Measurements from ENCODE around the gene ADH7.

Gene ADH7

GRCh38 chr4:99471896-99472295 lies 36.8 kb upstream of the ADH7 start:
- H4K20me1 ChIP-seq (ENCODE audit: insufficient read depth, low read length, poor library complexity, severe bottlenecking), result no peaks in the 10 kb centered on the region
- H3K36me3 ChIP-seq (ENCODE audit: insufficient read depth, low read length), result no peaks in the 10 kb centered on the region
- H3K9ac ChIP-seq (ENCODE audit: low read depth, low read length, poor library complexity, severe bottlenecking), result no peak overlapping the region
- no peak overlapping the region for H3K4me3 ChIP-seq (ENCODE audit: low read length, poor library complexity, severe bottlenecking)
- H3F3A ChIP-seq (ENCODE audit: low read depth), result no peaks in the 10 kb centered on the region
- TF ChIP-seq, protein P1, sequence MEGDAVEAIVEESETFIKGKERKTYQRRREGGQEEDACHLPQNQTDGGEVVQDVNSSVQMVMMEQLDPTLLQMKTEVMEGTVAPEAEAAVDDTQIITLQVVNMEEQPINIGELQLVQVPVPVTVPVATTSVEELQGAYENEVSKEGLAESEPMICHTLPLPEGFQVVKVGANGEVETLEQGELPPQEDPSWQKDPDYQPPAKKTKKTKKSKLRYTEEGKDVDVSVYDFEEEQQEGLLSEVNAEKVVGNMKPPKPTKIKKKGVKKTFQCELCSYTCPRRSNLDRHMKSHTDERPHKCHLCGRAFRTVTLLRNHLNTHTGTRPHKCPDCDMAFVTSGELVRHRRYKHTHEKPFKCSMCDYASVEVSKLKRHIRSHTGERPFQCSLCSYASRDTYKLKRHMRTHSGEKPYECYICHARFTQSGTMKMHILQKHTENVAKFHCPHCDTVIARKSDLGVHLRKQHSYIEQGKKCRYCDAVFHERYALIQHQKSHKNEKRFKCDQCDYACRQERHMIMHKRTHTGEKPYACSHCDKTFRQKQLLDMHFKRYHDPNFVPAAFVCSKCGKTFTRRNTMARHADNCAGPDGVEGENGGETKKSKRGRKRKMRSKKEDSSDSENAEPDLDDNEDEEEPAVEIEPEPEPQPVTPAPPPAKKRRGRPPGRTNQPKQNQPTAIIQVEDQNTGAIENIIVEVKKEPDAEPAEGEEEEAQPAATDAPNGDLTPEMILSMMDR (conservative IDR thresholded peaks at IDR 0.05; ENCODE audit: low read length), result no peak
- TF ChIP-seq EZH2phosphoT487 (IDR thresholded peaks at IDR 0.05; ENCODE audit: borderline replicate concordance), result no peak
- H3K4me1 ChIP-seq (ENCODE audit: insufficient read depth, low read length, poor library complexity, severe bottlenecking), result no peaks in the 10 kb centered on the region
- no peaks in the 10 kb centered on the region for H3K79me2 ChIP-seq (ENCODE audit: insufficient read depth, low read length)
- no peaks in the 10 kb centered on the region for H3K9me2 ChIP-seq (replicated peaks; ENCODE audit: low read depth, low read length)
- H3K4me2 ChIP-seq (ENCODE audit: low read depth, low read length, poor library complexity, severe bottlenecking), result no peak overlapping the region
- no peak overlapping the region for H2AFZ ChIP-seq (ENCODE audit: low read length)
- H3K9me3 ChIP-seq (ENCODE audit: insufficient read depth, low read depth, low read length), result no peaks in the 10 kb centered on the region
- no peaks in the 10 kb centered on the region for H3K27me3 ChIP-seq (ENCODE audit: insufficient read depth, low read length, poor library complexity, severe bottlenecking)

- Histone ChIP-seq H2AFZ (ENCODE audit: low read length) (no peak overlapping the region), H3F3A (ENCODE audit: low read depth) (no peaks in the 10 kb centered on the region), H3K79me2 (ENCODE audit: insufficient read depth, low read length) (no peaks in the 10 kb centered on the region), H3K27me3 (ENCODE audit: insufficient read depth, low read length, poor library complexity, severe bottlenecking) (no peaks in the 10 kb centered on the region), H3K9me2 (replicated peaks; ENCODE audit: low read depth, low read length) (no peaks in the 10 kb centered on the region), H3K4me3 (ENCODE audit: low read length, poor library complexity, severe bottlenecking) (no peak overlapping the region), H3K9me3 (ENCODE audit: insufficient read depth, low read depth, low read length) (no peaks in the 10 kb centered on the region), H3K4me1 (ENCODE audit: insufficient read depth, low read length, poor library complexity, severe bottlenecking) (no peaks in the 10 kb centered on the region), H3K9ac (ENCODE audit: low read depth, low read length, poor library complexity, severe bottlenecking) (no peak overlapping the region), H3K4me2 (ENCODE audit: low read depth, low read length, poor library complexity, severe bottlenecking) (no peak overlapping the region), H4K20me1 (ENCODE audit: insufficient read depth, low read length, poor library complexity, severe bottlenecking) (no peaks in the 10 kb centered on the region), H3K36me3 (ENCODE audit: insufficient read depth, low read length) (no peaks in the 10 kb centered on the region)
- no peak for TF ChIP-seq EZH2phosphoT487 (IDR thresholded peaks at IDR 0.05; ENCODE audit: borderline replicate concordance)
- TF ChIP-seq, protein P1 (conservative IDR thresholded peaks at IDR 0.05; ENCODE audit: low read length), result no peak
Observed at GRCh38 chr4:99471349-99471748, 36.2 kb upstream of the ADH7 start.

DNA sequence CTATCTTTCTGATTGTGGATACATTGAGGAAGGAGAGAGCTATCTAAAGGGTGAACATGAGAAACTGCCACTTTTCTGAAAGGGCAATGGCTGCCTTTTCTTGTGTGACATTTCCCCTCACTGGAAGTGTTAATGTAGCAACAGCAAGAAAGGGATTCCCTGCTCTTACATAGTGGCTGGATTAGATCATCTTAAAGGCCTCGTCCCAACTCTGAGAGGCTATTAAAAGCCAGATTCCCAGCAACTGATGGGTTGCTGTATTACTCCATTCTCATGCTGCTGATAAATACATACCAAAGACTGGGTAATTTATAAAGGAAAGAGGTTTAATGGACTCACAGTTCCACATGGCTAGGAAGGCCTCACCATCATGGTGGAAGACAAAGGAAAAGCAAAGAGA lies 33.7 kb upstream of the ADH7 start:
- H3K27me3 ChIP-seq (ENCODE audit: insufficient read depth, low read length, poor library complexity, severe bottlenecking), result no peaks in the 10 kb centered on the region
- H3K9me3 ChIP-seq (ENCODE audit: insufficient read depth, low read depth, low read length), result no peaks in the 10 kb centered on the region
- no peaks in the 10 kb centered on the region for H3K4me1 ChIP-seq (ENCODE audit: insufficient read depth, low read length, poor library complexity, severe bottlenecking)
- no peaks in the 10 kb centered on the region for H4K20me1 ChIP-seq (ENCODE audit: insufficient read depth, low read length, poor library complexity, severe bottlenecking)
- H3K4me2 ChIP-seq (ENCODE audit: low read depth, low read length, poor library complexity, severe bottlenecking), result no peak overlapping the region
- H3K79me2 ChIP-seq (ENCODE audit: insufficient read depth, low read length), result no peaks in the 10 kb centered on the region
- H2AFZ ChIP-seq (ENCODE audit: low read length), result no peak overlapping the region
- no peak overlapping the region for H3K9ac ChIP-seq (ENCODE audit: low read depth, low read length, poor library complexity, severe bottlenecking)
- H3F3A ChIP-seq (ENCODE audit: low read depth), result no peaks in the 10 kb centered on the region
- no peak overlapping the region for H3K4me3 ChIP-seq (ENCODE audit: low read length, poor library complexity, severe bottlenecking)
- TF ChIP-seq, protein P1 (conservative IDR thresholded peaks at IDR 0.05; ENCODE audit: low read length), result no peak
- TF ChIP-seq EZH2phosphoT487 (IDR thresholded peaks at IDR 0.05; ENCODE audit: borderline replicate concordance), result no peak
- H3K9me2 ChIP-seq (replicated peaks; ENCODE audit: low read depth, low read length), result no peaks in the 10 kb centered on the region
- no peaks in the 10 kb centered on the region for H3K36me3 ChIP-seq (ENCODE audit: insufficient read depth, low read length)

Measured in Loucy (cell line).